ENCODE results near the gene TGFBR3. TPM values are rescaled to one million over a fixed set of nuclear protein-coding genes. Genes with fewer than 3 reads are reported as not detected.

TGFBR3 gene
- total and polyA plus RNA-seq, 2 of the 8 experiments (the other 6 are each of a cell fraction or from before 2014, with no cell fraction given): 2.0 to 6.1 TPM

- H3K79me1 ChIP-seq (ENCODE audit: low read depth, low read length): peaks cover 3% of the 10 kb centered on the region; the same call in 1 of the 2 replicates
- H3K14ac ChIP-seq (ENCODE audit: insufficient read length): no peak overlapping the region
- ChIA-PET CTCF (ENCODE audit: partially characterized antibody) (interaction anchor here (0.6 to 1.9 kb wide), 3 partner anchors 12 to 90 kb away, joined by 3 to 6 read pairs (median 4); no protein-coding TSS in a partner anchor), POLR2A (ENCODE audit: partially characterized antibody) (no interaction called here)
- WGBS, 2 experiments (ENCODE audit: extremely low coverage in 1 of 2, insufficient coverage in 1 of 2, insufficient read length in 1 of 2, insufficient replicate concordance in 2 of 2, low coverage in 1 of 2, low lambda C conversion rate in 2 of 2, missing lambda C conversion rate in 1 of 2): 89% methylated on average over 3 of the region's 3 CpGs; no CpG with 5 or more reads in 1 of the 2 experiments
- no peak overlapping the region for H2BK12ac ChIP-seq (ENCODE audit: low read depth, low read length)
- no peak overlapping the region for H4K91ac ChIP-seq (replicated peaks; ENCODE audit: insufficient read length, low read length)
- TF ChIP-seq TEAD4 (IDR thresholded peaks at IDR 0.05; ENCODE audit: low read depth, low read length) (no peak), NRF1 (IDR thresholded peaks at IDR 0.05; ENCODE audit: low read depth, low read length) (no peak)
- DNase-seq (ENCODE audit: low read depth in 1 of 2, low spot score in 2 of 2) (no peak), FAIRE-seq (no peak)
- H2BK20ac ChIP-seq (ENCODE audit: low read length): no peak overlapping the region
- H3K9me3 ChIP-seq (ENCODE audit: insufficient read depth in 2 of 2, low read depth in 1 of 2, low read length in 1 of 2): no peaks in the 10 kb centered on the region
- no peak overlapping the region for H2AK5ac ChIP-seq (ENCODE audit: low read depth, low read length)
- no peaks in the 10 kb centered on the region for H3K79me2 ChIP-seq (ENCODE audit: control insufficient read depth in 1 of 2, insufficient read depth in 2 of 2, low read length in 2 of 2)
- H3K4me2 ChIP-seq (ENCODE audit: insufficient read depth in 1 of 2, low read depth in 2 of 2, low read length in 2 of 2): no peak overlapping the region
- no peaks in the 10 kb centered on the region for H3K36me3 ChIP-seq (ENCODE audit: control insufficient read depth in 2 of 4, insufficient read depth in 4 of 4, low read length in 3 of 4)
- H3K27ac ChIP-seq (ENCODE audit: low read depth, low read length): no peak overlapping the region
- peaks cover 0 to 2% (median under 1%) of the 10 kb centered on the region in 4 experiments; a peak in 4 of 7 replicates for H3K4me1 ChIP-seq (replicated peaks in 1 of 4; ENCODE audit: control insufficient read depth in 3 of 4, insufficient read depth in 4 of 4, low read length in 3 of 4)
- H3K9ac ChIP-seq (replicated peaks in 1 of 4; ENCODE audit: extremely low read depth in 1 of 4, low read depth in 3 of 4, low read length in 3 of 4): no peak overlapping the region
- no peak overlapping the region for H2AFZ ChIP-seq (ENCODE audit: low read length)
- no peak overlapping the region for H3K56ac ChIP-seq (replicated peaks; ENCODE audit: insufficient read length, low read depth, low read length)
- H3K23me2 ChIP-seq (ENCODE audit: low read depth, low read length): no peaks in the 10 kb centered on the region
- no peak overlapping the region for H3K18ac ChIP-seq (ENCODE audit: extremely low read depth, low read length)
- no peak overlapping the region for H2BK120ac ChIP-seq (replicated peaks; ENCODE audit: low read depth, low read length)
- H2BK15ac ChIP-seq (ENCODE audit: low read length): no peak overlapping the region
- no peak overlapping the region for H3K4me3 ChIP-seq (ENCODE audit: extremely low read depth in 1 of 4, insufficient read depth in 2 of 4, low read depth in 3 of 4, low read length in 4 of 4)
- H4K20me1 ChIP-seq (replicated peaks in 1 of 2; ENCODE audit: control insufficient read depth in 1 of 2, insufficient read depth in 2 of 2, low read length in 2 of 2): no peaks in the 10 kb centered on the region
- no peaks in the 10 kb centered on the region for H3K27me3 ChIP-seq (replicated peaks in 1 of 4; ENCODE audit: control insufficient read depth in 3 of 4, extremely low read depth in 1 of 4, insufficient read depth in 3 of 4, low read length in 3 of 4)
- no peak overlapping the region for H4K8ac ChIP-seq (ENCODE audit: extremely low read depth, insufficient read depth, low read length)
- no peak overlapping the region for H4K5ac ChIP-seq (ENCODE audit: insufficient read length, low read depth, low read length)
- no peak overlapping the region for H3K23ac ChIP-seq (ENCODE audit: insufficient read length)
- no peak overlapping the region for H3K4ac ChIP-seq (replicated peaks; ENCODE audit: insufficient read length, low read depth, low read length)
- no peak overlapping the region for H2BK5ac ChIP-seq (ENCODE audit: low read depth, low read length)
These were observed 101.8 kb downstream of the TGFBR3 start for GRCh38 chr1:91784191-91784590.

Data from H1 (cell line).